PFSK-1 (cell line): Measurements from ENCODE around the gene VRK1.

Experiments used
- POLR2AphosphoS5 ChIP-seq: IDR thresholded peaks from 2 replicates; pipeline ENCODE4 v1.6.1; 2012; ENCODE audit warnings: low read depth, mild to moderate bottlenecking, control low read depth, low read length, moderate library complexity
- SIN3A ChIP-seq: IDR thresholded peaks from 2 replicates; pipeline ENCODE4 v1.6.1; 2012; ENCODE audit warnings: mild to moderate bottlenecking, low read length, moderate library complexity, borderline replicate concordance; ENCODE audit not compliant: insufficient read depth
- TAF1 ChIP-seq: IDR thresholded peaks from 2 replicates; pipeline ENCODE4 v1.6.1; 2012; ENCODE audit warnings: low read length, control low read depth, borderline replicate concordance; ENCODE audit not compliant: insufficient read depth
- TF ChIP-seq, protein P1 (sequence below), 2 experiments: IDR thresholded peaks; 2 replicates each; pipeline versions ENCODE4 v1.6.1 to v1.8.0; 2011 to 2012; ENCODE audit warnings: low read depth in 2 of 2, low read length in 2 of 2, control low read depth in 1 of 2, inconsistent platforms in 1 of 2, mild to moderate bottlenecking in 1 of 2, moderate library complexity in 1 of 2; ENCODE audit not compliant: insufficient read depth in 1 of 2

GRCh38 chr14:96902004-96902403, 104.8 kb downstream of the VRK1 start:
- TF ChIP-seq POLR2AphosphoS5 (no peak), TAF1 (no peak), SIN3A (no peak)
- TF ChIP-seq, protein P1, sequence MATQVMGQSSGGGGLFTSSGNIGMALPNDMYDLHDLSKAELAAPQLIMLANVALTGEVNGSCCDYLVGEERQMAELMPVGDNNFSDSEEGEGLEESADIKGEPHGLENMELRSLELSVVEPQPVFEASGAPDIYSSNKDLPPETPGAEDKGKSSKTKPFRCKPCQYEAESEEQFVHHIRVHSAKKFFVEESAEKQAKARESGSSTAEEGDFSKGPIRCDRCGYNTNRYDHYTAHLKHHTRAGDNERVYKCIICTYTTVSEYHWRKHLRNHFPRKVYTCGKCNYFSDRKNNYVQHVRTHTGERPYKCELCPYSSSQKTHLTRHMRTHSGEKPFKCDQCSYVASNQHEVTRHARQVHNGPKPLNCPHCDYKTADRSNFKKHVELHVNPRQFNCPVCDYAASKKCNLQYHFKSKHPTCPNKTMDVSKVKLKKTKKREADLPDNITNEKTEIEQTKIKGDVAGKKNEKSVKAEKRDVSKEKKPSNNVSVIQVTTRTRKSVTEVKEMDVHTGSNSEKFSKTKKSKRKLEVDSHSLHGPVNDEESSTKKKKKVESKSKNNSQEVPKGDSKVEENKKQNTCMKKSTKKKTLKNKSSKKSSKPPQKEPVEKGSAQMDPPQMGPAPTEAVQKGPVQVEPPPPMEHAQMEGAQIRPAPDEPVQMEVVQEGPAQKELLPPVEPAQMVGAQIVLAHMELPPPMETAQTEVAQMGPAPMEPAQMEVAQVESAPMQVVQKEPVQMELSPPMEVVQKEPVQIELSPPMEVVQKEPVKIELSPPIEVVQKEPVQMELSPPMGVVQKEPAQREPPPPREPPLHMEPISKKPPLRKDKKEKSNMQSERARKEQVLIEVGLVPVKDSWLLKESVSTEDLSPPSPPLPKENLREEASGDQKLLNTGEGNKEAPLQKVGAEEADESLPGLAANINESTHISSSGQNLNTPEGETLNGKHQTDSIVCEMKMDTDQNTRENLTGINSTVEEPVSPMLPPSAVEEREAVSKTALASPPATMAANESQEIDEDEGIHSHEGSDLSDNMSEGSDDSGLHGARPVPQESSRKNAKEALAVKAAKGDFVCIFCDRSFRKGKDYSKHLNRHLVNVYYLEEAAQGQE (IDR thresholded peaks at IDR 0.05; ENCODE audit: insufficient read depth in 1 of 2, low read depth in 2 of 2, low read length in 2 of 2) = no peak
